Measurements from ENCODE around the gene MYO5A.
"Not testable (repeated sequence)": the region's sequence is repeated elsewhere in the genome, so short reads cannot be mapped to it uniquely, and the experiment has no call there.

MYO5A gene

GRCh38 chr15:52540374-52541012, 11.8 kb upstream of the MYO5A start:
- no peak for DNase-seq

DNA sequence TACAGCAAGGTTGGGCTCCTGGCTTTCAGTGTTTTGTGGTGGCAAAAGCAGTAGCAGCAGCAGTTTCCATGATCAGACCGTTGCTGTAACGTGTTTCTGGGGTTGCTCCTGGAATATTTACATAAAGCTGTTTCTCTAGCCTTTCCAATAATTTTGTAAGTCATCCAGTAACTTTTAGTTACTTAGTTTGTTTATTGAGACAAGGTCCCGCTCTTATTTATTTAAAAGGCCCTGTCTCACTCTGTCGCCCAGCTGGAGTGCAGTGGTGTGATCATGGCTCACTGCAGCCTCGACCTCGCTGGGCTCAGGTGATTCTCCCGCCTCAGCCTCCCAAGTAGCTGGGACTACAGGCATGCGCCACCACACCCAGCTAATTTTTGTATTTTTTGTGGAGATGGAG, 8.8 kb upstream of the MYO5A start:
- no peak for DNase-seq

DNA sequence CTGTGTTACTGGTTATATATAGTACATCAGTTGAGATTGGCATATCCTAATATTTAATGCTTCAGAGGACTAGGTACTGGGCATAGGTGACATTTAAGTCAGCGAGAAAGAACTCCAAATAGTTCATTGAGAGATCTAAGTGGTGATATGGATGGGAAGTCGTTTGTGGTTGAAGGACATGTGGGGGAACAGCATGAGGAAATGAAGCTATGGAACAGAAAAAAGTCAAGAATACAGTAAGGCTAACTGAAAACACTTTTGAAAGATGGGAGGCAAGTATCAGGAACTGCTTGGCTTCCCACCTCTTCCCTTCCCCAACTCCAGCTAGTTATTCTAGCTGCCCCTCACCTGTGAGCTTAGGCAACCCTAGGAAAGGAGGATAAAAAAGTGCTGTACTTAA, 3.7 kb upstream of the MYO5A start:
- no peak for DNase-seq

- DNase-seq: no peak
Observed at GRCh38 chr15:52529940-52530339, 1.3 kb upstream of the MYO5A start.

DNA sequence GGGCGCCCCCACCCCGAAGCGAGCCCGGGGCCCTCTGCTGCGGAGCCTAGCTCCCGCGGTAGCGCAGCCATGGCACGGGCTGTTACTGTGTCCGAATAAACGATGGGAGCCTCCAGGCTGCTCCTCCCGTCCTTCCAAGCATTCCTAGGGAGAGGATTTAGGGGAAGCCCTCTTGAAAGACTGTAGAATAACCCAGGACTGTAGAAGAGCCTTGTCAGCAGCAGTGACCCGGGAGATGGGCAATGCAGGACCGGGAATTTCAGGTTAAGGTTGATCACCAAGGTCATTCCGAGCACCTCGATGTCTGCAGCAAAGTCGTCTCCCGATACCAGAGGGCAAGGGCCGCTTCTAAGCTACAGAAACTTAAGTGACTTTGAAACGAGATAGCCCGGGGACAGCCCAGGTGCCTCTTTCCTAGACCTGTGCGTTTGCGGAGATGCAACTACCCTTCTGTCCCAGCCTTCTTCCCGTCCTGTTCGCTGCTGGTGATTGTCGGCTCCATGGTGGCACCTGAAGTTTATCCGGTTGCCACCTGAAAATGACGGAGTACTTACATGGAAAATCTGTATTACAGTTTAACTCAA, 753 bp upstream of the MYO5A start:
- no peak for DNase-seq

GRCh38 chr15:52527911-52528563, 643 bp downstream of the MYO5A start:
- DNase-seq: peak; percentile 5

GRCh38 chr15:52527196-52527910, 1.3 kb downstream of the MYO5A start:
- no peak for DNase-seq

DNA sequence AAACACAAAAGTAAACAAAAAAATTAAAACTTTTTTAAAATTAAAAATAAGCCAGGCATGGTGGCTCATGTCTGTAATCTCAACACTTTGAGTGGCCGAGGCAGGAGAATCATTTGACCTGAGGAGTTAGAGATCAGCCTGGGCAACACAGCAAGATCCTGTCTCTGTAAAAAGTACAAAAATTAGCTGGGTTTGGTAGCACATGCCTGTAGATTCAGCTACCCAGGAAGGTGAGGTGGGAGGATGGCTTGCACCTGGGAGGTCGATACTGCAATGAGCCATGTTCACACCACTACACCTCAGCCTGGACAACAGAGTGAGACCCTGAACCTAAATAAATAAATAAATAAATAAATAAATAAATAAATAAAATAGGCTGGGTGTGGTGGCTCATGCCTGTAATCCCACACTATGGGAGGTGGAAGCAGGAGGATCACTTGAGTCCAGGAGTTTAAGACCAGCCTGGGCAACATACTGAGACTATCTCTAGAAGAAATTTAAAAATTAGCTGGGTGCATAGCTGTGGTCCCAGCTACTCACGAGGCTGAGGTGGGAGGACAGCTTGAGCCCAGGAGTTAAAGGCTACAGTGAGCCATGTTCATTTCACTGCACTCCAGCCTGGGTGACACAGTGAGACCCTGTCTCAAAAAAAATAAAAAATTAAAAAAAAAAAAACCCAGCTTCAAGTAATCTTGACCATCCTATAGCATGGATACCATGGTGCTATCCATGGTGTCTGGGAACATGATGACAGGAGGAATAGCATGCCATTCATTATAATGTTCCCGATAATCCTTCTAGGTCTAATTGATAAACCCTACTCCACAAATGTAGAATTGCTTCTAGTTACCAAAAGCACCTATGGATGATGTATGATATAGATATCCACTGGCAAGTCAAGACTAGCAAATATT, 4.2 kb downstream of the MYO5A start:
- DNase-seq: no peak

GRCh38 chr15:52523647-52524046, 5.0 kb downstream of the MYO5A start:
- no peak for DNase-seq

GRCh38 chr15:52523192-52523591, 5.5 kb downstream of the MYO5A start:
- DNase-seq: no peak

DNA sequence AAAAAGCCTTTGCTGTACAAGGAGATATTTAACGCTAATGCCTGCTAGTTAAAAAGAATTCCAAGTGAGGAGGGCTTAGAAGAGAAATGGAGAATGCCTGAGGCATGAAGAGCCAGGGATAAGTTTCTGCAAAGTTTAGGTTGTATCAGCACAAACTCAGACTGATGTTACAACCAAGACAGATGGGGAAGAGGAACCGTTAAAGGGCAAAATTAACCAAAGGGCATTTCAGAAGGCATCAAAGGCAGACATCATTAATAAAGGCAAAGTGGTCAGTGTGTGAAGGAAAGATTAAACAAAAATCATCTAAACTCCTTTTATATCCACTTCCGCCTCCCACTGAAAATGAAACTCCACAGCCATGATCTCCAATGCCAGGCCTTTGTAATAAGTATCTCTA, 7.0 kb downstream of the MYO5A start:
- no peak for DNase-seq

DNA sequence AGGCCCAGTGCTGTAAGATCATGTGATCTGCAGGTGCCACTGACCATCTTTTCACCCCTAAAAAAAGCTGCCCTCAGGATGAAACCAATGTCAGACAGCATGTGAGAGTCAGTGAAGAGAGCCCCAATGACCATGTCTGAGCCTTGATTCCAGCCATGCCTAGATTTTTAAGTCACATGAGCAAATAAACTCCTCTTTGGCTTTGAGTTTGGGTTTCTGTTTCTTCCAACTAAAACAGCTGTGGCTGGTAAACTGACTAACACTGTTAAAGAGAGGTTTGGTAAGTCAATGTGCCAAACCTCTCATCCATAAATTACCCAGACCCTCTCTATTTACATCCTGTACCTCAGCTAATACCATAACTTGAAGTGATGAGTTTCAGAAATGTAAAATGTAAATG, 8.3 kb downstream of the MYO5A start:
- no peak for DNase-seq

- no peak for DNase-seq
Observed at GRCh38 chr15:52518487-52519371, 10.0 kb downstream of the MYO5A start.

GRCh38 chr15:52517014-52517413, 11.7 kb downstream of the MYO5A start:
- no peak for DNase-seq

- DNase-seq: no peak
Observed at GRCh38 chr15:52515343-52515742, 13.3 kb downstream of the MYO5A start.

DNA sequence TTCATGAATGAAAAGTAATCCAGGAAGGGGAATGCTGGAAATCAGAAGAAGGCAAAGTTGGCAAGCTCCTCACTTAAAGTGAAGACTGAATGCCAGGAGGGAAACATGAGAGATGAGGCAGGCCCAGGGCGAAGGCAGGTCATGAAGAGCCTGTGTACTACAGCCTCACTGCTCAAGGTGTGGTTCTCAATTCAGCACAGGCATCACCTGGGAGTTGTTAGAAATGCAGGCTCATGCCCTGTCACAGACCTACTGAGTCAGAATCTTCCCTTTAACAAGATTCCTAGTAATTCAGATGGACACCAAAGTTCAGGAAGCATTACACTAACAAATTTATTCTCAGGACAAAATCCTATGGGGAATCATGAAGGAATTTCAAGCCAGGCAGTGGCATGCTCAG, 14.2 kb downstream of the MYO5A start:
- DNase-seq: no peak

DNA sequence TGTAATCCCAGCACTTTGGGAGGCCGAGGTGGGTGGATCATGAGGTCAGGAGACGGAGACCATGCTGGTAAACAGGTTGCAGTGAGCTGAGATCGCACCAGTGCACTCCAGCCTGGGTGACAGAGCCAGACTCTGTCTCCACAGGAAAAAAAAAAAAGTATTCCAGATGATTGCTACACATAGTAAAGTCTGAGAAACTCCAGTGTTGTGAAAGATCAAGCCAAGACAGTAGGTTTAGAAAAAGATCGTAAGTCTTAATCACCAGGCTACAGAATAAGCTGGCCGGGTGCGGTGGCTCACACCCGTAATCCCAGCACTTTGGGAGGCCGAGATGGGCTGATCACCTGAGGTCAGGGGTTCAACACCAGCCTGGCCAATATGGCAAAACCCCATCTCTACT, 15.8 kb downstream of the MYO5A start:
- DNase-seq: not testable (repeated sequence)

DNA sequence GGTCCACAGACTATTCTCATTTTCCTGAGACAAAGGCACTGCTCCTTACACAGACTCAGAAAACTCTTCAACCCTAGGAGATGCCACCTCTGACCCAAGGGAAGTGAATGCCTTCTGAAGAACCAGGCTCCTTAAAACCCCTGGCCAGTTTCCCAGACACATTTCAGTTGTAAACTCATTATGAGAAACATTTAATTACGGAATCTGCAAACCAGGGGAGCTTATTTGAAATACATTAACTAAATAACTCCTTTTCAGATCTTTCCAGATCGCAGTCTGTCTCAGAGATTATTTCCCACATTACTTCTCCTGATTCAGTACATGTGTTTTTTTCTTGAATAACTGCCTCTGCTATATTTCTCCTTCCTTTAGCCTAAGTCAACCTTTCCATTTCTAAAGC, 17.6 kb downstream of the MYO5A start:
- no peak for DNase-seq

- no peak for DNase-seq
Observed at GRCh38 chr15:52509500-52510245, 19.0 kb downstream of the MYO5A start.

DNA sequence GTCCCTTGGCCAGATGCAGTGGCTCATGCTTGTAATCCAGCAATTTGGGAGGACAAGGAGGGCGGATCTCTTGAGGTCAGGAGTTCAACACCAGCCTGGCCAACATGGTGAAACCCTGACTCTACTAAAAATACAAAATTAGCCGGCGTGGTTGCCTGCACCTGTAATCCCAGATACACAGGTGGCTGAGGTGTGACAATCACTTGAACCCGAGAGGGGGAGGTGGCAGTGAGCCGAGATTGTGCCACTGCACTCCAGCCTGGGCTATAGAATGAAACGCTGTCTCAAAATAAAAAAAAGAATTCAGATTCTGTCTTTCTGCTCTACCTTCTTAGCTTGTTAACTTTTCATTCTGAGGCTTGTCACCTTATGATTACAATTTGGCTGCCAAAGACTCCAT, 22.1 kb downstream of the MYO5A start:
- DNase-seq: no peak

GRCh38 chr15:52505151-52505550, 23.5 kb downstream of the MYO5A start:
- DNase-seq: no peak

All from effector CD8-positive, alpha-beta T cell (primary cell).